Panc1 (cell line): ENCODE results near the gene PTPN1.

ENCODE experiments used
- CTCF ChIP-seq: fragments of 450-650 bp; IDR thresholded peaks from 2 replicates; pipeline ENCODE4 v1.5.1; 2017; ENCODE audit warnings: mild to moderate bottlenecking
- POLR2AphosphoS5 ChIP-seq: IDR thresholded peaks from 2 replicates; pipeline ENCODE4 v1.6.1; 2012; ENCODE audit warnings: mild to moderate bottlenecking, low read depth, low read length, moderate library complexity
- REST ChIP-seq, 2 experiments: IDR thresholded peaks; 2 replicates each; pipeline ENCODE4 v1.6.1; 2011 to 2012; ENCODE audit warnings: low read depth in 2 of 2, control low read depth in 1 of 2, low read length in 1 of 2, mild to moderate bottlenecking in 1 of 2, moderate library complexity in 1 of 2; ENCODE audit not compliant: insufficient read depth in 1 of 2
- TCF7L2 ChIP-seq: IDR thresholded peaks from 2 replicates; pipeline ENCODE4 v1.6.1; 2011; ENCODE audit warnings: mild to moderate bottlenecking, low read depth, low read length, inconsistent platforms

GRCh38 chr20:50578778-50579165 is 68.6 kb downstream of the PTPN1 start:
- no peak for TF ChIP-seq POLR2AphosphoS5
- no peak for TF ChIP-seq CTCF
- no peak for TF ChIP-seq REST (IDR thresholded peaks at IDR 0.05; ENCODE audit: insufficient read depth in 1 of 2, low read depth in 2 of 2, low read length in 1 of 2)
- TF ChIP-seq TCF7L2 = no peak
